SH-SY5Y (cell line): ENCODE data around the gene TSC22D1.

Experiments
- GATA2 ChIP-seq: IDR thresholded peaks from 2 replicates; pipeline ENCODE4 v1.6.1; 2011; ENCODE audit warnings: mild to moderate bottlenecking, low read depth, low read length
- GATA3 ChIP-seq: IDR thresholded peaks from 2 replicates; pipeline ENCODE4 v1.6.1; 2011; ENCODE audit warnings: low read depth, mild to moderate bottlenecking, low read length, moderate library complexity

DNA sequence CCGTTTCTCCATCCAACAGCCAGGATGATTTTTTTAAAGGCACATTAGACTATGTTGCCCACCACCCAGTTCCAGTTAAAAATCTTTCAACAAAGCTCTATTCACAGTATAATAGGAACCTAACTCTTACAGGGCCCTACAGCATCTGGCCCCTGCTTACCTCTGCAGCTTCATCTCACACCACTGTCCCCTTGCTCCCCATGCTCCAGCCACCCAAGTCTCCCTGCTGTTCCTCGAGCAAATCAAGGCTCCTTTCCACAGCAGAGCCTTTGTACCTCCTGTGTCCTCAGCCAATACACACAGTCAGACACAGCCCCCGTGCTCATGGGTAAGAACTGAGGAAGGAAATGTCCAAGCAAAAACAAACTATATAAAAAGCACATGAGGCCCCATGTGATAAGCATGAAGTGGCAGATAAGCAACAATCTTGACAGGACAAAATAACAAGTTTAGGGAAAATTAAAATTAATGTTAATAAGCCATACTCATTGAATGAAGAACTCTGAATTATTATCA lies 67.5 kb downstream of the TSC22D1 start:
- TF ChIP-seq GATA2 (no peak), GATA3 (no peak)
